GM19463 (cell line): ENCODE measurements around the gene FBLN1.
"Not testable (repeated sequence)": the region's sequence is repeated elsewhere in the genome, so short reads cannot be mapped to it uniquely, and the experiment has no call there.

ENCODE experiments used
- ATAC-seq: cut with Tn5 transposase; IDR thresholded peaks from one replicate; pipeline ENCODE4 v1.9.1; 2021; ENCODE audit warnings: mild to moderate bottlenecking, moderate library complexity; ENCODE audit not compliant: unreplicated experiment

FBLN1 gene

GRCh38 chr22:45544588-45545170 lies 42.0 kb downstream of the FBLN1 start:
- ATAC-seq, result no peak

- ATAC-seq, result no peak
These were observed 43.8 kb downstream of the FBLN1 start for GRCh38 chr22:45546333-45547015.

GRCh38 chr22:45547016-45547345 lies 44.3 kb downstream of the FBLN1 start:
- ATAC-seq, result no peak

GRCh38 chr22:45547731-45548130 lies 45.0 kb downstream of the FBLN1 start:
- no peak for ATAC-seq

- ATAC-seq, result no peak
These were observed 45.7 kb downstream of the FBLN1 start for GRCh38 chr22:45548247-45548840.

GRCh38 chr22:45548991-45549761 lies 46.5 kb downstream of the FBLN1 start:
- ATAC-seq, result no peak

- no peak for ATAC-seq
These were observed 47.2 kb downstream of the FBLN1 start for GRCh38 chr22:45549762-45550378.

- ATAC-seq, result no peak
These were observed 47.7 kb downstream of the FBLN1 start for GRCh38 chr22:45550416-45550815.

GRCh38 chr22:45550891-45551290 lies 48.2 kb downstream of the FBLN1 start:
- no peak for ATAC-seq

- no peak for ATAC-seq
These were observed 48.8 kb downstream of the FBLN1 start for GRCh38 chr22:45551310-45552016.

GRCh38 chr22:45552017-45552411 lies 49.3 kb downstream of the FBLN1 start:
- ATAC-seq, result no peak

GRCh38 chr22:45552580-45553350 lies 50.1 kb downstream of the FBLN1 start:
- ATAC-seq, result no peak

- no peak for ATAC-seq
These were observed 50.8 kb downstream of the FBLN1 start for GRCh38 chr22:45553351-45554039.

- ATAC-seq, result no peak
These were observed 51.3 kb downstream of the FBLN1 start for GRCh38 chr22:45554040-45554406.

- ATAC-seq, result no peak
These were observed 52.2 kb downstream of the FBLN1 start for GRCh38 chr22:45554861-45555260.

- ATAC-seq, result not testable (repeated sequence)
These were observed 55.2 kb downstream of the FBLN1 start for GRCh38 chr22:45557926-45558325.

- ATAC-seq, result not testable (repeated sequence)
These were observed 57.4 kb downstream of the FBLN1 start for GRCh38 chr22:45560092-45560491.

- not testable (repeated sequence) for ATAC-seq
These were observed 58.1 kb downstream of the FBLN1 start for GRCh38 chr22:45560761-45561160.

- no peak for ATAC-seq
These were observed 59.4 kb downstream of the FBLN1 start for GRCh38 chr22:45562102-45562501.
